DMS 273 treated with DMSO at 0.1 percent for 48 hours (cell line): ENCODE data around the gene NIP7.
A peak's percentile ranks its signal among the peaks of the same experiment; 100 is the strongest.
"Not testable (repeated sequence)": the region's sequence is repeated elsewhere in the genome, so short reads cannot be mapped to it uniquely, and the experiment has no call there.

ENCODE experiments used
- DNase-seq: peaks from one replicate; lab custom pipeline; 2025; lab: John Stamatoyannopoulos, UW

Gene NIP7

DNA sequence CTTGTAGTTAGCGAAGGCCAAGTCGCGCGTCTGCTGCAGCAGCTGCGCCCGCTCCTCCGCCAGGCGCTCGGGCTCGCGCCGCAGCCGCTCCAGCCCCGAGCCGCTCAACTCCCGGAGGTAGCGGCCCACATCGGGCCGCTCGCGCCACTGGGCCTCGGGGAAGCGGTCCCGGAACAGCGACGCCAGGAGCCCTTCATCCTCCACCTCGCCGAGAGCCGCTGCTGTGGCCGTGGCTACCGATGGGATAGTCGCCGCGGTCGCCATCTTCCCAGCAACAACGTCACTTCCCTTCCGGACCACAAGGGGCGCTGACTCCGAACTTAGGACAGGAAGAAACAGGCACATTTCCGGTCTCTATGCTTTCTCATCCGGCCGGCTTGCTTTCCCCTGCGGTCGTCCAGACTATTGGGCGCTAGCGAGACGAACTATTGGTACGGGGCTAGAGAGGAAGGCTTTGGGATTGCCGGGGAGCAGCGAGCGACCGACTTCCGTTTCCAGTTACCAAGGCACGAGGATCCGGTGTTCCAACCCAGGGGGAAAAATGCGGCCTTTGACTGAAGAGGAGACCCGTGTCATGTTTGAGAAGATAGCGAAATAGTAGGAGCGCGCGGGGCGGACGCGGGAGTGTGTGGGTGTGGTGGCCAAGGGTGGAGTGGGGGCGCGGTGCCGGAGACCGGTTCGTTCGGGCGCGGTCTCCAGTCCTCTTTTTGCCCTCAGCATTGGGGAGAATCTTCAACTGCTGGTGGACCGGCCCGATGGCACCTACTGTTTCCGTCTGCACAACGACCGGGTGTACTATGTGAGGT is at the start of gene NIP7, which contains the start of gene COG8:
NIP7 (plus strand) TSS at position 484 of the 806 bp plus-strand sequence; CDS start at position 542, 58 bp downstream.
COG8 (minus strand) TSS at position 276 of the 806 bp plus-strand sequence; CDS start at position 264, 12 bp downstream.
- peak; percentile 97 for DNase-seq

DNA sequence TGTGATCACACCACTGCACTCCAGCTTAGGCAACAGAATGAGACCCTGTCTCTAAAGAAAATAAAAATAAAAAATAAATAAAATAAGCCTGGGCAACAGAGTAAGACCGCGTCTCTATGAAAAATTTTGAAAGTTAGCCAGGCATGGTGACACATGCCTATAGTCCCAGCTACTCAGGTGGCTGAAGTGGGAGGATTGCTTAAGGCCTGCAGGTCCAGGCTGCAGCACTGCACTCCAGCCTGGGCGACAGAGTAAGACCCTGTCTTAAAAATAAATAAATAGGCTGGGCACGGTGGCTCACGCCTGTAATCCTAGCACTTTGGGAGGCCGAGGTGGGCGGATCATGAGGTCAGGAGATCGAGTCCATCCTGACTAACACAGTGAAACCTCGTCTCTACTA is 47.9 kb upstream of the NIP7 start:
- DNase-seq = not testable (repeated sequence)

DNA sequence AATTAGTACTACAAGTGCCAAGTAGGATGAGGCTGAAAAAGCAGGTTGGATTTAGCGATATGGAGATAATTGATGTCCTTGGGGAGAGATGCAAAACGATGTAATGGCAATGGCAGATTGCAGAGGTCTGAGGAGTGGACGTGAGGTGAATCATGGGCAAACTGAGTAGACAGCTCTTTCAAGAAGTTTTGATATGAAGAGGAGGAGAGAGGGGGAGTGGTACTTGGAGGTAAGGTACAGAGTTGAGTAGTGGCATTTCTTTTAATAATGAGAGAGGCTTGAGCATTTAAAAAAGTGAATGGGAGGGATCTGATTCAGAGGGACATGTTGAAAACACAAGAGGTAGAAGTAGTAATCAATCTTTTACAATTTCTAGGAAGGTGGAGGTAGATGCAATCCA is 46.2 kb upstream of the NIP7 start:
- DNase-seq = no peak

DNA sequence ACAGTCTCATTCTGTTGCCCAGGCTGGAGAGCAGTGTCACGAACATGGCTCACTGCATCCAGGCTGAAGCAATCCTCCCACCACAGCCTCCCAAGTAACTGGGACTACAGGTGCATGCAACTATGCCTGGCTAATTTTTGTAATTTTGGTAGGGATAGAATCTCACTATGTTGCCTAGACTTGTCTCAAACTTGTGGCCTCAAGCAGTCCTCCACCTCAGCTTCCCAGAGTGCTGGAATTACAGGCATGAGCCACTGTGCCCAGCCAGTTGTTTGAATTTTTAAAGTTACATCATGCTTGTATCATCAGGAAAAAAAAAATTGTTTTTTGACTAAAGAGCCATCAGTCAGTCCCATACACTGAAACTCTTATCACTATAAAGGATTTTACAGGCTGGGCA is 45.5 kb upstream of the NIP7 start:
- no peak for DNase-seq

DNA sequence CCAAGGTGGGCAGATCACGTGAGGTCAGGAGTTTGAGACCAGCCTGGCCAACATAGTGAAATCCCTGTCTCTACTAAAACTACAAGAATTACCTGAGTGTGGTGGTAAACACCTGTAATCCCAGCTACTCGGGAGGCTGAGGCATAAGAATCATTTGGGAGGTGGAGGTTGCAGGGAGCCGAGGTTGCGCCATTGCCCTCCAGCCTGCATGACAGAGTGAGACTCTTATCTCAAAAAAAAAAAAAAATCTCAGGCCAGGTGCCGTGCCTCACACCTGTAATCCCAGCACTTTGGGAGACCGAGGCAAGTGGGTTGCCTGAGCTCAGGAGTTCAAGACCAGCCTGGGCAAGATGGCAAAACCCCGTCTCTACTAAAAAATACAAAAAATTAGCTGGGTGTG is 42.8 kb upstream of the NIP7 start:
- not testable (repeated sequence) for DNase-seq

DNA sequence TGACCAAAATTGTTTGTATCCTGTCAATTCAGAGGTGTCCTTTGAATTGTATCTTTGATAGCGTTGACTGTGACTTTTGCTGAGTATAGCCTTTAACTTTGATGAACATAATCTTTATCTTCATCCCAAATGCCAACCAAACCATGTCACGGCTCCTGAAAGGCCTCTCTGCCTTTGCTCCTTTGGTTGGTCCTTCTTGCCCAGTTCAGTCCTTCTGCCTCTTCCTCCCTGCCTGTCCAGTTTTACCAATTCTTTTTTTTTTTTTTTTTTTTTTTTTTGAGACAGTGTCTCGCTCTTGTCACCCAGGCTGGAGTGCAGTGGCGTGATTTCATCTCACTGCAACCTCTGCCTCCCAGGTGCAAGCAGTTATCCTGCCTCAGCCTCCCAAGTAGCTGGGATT is 41.3 kb upstream of the NIP7 start:
- no peak for DNase-seq

DNA sequence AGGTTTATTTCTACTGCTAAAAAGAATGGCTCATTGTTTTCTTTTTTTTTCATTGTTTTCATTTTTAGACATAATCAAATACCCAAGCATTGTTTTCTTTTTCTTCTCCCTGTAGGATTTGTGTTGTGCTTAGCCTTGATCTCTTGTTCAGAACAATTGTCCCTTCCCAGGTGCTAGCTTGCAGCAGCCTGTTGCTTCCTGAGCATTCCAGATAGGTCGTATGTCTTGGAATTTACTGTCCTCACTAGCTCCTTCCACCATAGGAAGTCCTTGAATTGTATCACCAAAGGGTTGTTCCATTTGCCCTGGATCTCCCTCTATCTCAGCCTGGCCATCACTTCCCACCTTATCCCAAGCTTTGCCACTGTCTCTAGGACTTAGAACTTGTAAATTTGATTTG is 38.4 kb upstream of the NIP7 start:
- no peak for DNase-seq

DNA sequence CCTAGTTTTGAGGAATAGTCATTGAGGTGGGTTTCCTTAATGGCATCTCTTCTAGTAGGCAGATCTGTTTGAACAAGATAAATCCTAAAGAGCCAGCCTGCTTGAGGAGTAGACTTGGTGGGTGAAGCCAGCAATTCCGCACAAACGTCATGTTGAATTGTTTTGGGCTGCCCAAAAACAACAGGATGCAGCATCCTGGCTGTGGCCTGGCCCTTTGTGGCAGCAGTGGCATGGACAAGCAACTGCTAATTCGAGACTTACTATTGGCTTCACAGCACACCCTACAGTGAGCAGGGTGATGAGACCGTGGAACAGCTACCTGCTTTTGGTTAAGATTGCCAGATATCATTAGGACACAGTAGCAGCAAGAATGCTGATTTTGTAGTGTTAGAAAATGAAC is 37.7 kb upstream of the NIP7 start:
- DNase-seq = no peak

DNA sequence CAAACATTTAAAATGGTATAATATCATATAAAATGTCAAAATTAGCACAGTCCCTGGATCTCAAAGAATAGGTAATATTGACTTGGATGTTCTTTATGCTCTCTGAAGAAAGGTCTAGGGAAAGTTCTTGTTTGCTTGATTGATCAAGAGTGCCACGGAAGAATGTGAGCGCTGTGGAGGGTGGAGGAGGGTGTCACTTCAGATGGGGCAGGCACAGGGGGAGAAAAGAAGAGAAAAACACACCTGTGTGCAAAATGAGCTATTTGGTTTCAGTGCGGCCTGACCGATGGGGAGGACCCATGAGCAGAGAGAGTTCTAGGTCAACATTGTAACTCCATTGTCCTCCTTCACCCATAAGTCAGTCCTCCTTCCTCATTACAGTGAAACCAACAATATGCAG is 37.3 kb upstream of the NIP7 start:
- no peak for DNase-seq

DNA sequence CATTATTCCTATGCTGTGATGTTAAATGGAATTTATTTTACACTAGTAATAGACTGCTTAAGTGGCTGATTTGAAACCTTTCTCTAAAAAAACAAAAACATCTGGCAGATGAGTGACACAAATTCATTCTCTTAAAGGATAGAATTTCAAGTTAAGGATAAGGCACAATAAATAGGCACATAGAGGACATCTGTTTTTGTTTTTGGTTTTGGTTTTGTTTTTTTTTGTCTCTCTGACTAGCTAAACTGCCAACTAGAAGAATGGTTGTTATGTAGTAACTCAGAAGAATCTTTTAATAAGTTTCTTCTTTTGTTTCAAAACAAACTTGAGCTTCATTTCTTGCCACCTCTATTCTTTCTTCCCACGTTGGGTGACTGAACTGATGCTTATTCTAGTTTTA is 33.5 kb upstream of the NIP7 start:
- DNase-seq = no peak

DNA sequence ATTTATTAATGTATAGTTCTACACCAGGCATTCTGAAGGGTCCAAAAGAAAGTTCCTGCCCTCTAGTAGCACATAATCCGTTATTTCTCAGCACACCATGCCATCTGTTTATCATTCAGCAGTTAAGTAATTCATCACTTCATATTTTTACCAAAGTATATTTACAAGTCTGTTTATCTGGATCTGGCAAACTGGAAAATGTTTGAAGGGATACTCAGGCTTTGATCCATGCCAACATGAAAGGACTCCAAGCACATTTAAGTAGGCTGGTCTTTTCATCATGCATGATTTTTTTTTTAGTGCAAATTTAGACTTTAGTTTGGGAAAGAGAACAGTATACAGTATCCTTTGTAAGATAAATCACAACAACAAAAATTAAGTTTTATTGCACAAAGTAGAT is 32.5 kb upstream of the NIP7 start:
- DNase-seq = no peak

DNA sequence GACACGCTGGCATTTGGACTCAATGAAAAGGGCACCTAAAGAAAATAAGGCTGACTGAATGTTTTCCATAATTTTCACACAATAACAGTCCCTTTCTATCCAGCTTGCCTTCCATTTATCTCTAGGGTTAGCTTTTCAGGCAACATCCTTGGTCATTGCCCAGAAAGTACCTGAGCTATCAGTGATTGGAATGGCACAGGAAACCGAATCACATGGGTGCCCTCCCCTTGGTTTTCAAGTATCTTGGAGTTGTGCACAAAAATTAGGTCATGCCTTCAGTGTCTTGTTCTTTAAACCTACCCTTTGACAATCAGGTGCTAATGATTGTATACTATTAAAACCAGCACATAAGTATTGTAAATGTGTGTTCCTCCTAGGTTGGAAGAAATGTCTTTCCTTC is 31.7 kb upstream of the NIP7 start:
- no peak for DNase-seq

DNA sequence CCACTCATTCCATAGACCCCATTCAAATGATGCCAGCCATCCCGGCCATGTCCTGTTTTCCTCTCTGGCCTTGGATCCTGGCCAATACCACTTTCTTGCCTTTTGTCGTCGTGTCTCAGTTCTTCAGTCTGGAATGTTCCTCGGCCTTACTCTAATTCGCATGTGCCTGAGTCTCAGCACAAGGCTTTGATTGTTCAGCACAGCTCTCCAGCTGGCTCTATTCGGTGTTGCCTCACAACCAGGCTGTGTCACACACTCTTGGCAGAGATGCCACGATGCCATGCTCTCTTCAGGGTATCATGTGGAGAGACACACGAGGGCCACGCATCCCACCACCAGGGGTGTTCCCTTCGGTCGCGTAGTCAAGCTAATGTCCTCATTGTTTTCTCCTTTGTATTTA is 30.3 kb upstream of the NIP7 start:
- no peak for DNase-seq

DNA sequence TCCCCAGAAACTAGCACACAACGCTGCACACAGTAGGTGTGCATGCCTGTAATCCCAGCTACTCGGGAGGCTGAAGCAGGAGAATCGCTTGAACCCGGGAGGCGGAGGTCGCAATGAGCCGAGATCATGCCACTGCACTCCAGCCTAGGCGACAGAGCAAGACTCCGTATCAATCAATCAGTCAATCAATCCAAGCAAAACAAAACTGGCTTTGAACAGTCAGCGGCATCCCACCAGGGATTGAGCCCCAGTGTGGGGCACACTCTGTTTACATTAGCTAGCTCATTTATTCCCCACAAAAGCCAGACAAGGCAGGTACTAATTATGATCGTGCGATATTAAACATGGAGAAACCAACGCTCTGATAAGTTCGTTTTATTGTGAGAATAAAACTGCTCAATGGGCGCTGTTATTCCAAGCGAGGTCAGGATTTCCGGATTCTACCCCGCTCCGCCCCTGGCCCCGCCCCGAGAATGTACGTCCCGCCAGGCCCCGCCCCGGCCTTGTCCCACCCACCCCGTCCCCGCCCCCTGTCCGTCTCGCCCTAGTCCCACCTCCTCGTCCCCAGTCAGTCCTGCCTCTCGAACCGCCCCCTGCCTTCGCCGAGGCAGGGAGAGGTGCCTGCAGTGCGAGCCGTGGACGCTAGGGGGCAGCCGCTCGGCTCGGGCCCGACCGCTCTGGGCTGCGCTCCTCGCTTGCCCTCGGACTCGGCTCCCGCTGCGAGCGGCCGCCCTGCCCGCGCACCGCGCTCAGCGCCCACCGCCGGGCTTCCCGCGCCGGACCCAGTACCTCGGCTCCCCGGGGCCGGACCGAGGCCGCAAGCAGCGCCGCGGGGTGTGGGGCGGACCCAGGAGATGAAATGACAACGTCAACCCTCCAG is 28.7 kb upstream of the NIP7 start, which contains the start of gene VPS4A:
VPS4A (plus strand) TSS at position 698 of the 880 bp plus-strand sequence; CDS start at position 860, 162 bp downstream.
- DNase-seq = peak; percentile 85

DNA sequence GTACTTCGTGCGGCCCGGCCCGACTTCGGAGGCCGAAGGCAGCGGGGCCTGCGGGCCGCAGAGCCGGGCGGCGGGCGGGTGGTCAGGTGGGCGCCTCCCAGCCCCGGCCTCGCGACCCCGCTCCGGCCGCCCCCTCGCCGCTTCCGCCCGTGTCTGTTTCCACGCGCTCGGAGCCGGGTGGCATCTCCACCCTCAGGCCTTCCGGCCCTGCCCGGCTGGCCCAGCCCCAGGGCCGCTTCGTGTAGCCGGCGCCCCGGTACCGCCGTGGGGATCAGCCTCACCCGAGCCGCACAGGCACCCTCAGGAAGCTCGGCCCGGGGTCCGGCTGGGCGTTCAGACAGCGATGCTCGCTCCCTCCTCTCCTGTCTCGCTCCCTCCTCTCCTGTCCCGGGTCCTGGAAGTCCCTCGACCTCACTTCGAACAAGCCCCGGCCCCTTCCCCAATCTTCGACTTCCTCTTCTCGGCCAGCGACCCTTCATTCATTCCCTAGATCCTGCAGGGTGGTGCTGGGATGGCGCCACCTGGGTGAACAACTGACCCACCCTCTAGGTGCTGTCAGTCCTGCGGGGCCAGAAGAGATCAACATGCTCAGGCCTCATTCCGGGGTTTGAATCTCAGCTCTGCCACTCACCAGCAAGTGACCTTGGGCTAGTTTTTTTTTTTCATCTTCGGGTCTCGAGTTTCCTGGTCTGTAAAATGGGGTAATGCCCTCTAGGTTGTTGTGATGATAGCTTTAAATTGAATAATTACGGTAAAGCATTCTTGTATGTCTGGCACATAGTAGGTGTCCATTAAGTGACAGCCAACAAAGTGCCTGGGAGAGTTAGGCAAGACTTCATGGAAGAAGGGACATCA is 27.8 kb upstream of the NIP7 start:
- no peak for DNase-seq

DNA sequence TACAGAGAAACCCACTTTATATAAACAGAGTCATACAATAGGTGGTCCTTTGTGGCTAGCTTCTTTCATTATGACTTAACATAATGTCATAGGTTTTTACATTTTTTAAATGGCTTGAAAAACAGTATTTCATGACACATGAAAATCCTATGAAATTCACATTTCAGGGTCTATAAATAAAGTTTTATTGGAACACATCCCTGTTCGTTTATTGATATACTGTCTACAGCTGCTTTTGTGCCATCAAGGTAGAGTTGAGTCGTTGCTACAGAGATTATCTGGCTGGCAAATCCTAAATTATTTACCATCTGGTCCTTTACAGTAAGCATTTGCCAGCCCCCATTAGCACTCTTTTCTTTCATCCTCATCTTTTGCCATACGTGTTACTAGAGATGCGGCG is 26.1 kb upstream of the NIP7 start:
- DNase-seq = peak; percentile 54

DNA sequence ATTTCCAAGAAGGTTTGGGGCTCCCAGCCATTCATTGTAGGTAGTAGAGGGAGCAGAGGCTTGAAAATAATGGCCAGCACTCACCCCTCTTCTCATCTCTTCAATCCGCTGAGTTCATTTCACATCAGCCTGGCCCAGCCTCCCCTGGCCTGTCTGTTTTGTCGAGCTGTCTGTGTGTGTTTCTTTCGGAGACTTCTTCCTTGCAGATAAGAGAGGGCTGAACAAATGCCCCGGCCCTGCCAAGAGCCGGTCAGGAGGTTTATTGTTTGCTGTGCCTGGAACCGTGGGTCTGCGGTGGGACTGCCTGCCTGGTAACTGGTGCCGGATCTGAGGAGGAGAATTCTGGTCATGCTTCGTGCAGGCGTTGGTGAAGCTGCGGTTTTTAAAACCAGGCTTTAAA is 25.0 kb upstream of the NIP7 start:
- DNase-seq = no peak

DNA sequence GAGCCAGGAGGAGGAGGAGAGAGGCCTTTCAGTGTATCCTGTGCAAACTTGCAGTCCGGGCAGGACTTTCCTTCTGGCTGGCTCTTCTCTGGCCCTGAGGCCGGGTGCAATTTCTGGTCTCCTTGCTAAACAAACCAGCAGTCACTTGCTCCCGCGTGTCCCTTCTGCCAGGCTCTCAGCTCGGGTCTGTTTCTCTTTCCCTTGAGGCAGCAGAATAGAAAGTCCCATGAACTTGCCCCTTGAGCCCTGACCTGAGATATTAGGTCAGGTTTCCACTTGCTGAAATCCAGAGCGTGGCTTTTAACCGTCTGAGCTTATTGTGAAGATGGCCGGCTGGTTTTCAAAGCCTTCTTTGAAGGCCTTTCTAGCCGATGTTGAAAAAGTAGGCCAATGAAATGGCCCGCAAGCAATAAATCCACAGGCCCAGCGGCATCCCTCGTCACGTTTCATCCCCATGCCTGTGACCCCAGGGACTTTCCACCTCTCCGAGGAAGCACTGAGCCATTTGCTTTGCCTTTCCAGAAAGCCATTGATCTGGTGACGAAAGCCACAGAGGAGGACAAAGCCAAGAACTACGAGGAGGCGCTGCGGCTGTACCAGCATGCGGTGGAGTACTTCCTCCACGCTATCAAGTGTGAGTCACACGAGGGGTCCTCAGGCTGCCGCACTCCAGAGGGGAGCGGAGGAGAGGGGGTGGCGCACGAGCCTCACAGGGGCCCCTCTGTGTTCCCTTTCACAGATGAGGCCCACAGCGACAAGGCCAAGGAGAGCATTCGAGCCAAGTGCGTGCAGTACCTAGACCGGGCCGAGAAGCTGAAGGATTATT is 23.9 kb upstream of the NIP7 start:
- DNase-seq = no peak

DNA sequence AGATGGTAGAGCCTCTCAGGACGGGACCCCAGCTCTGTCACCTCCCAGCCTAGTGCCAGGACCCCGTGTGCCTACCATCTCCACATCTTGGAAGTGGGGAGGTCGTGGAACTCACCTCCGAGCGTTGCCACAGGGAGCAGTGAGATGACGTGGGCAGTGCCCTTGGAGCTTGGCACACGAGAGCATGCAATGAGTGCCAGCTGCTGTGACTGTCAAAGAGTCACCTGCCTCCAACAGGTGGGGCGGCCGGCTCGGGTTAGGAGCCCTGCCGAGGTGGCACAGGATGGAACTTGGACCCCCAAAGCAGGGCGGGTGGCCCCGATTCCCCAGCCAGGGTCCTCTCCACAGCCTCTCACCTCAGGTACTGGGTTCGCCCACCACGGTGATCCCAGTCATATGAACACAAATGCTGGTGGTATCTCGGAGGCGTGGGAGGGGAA is 23.0 kb upstream of the NIP7 start:
- DNase-seq = no peak

DNA sequence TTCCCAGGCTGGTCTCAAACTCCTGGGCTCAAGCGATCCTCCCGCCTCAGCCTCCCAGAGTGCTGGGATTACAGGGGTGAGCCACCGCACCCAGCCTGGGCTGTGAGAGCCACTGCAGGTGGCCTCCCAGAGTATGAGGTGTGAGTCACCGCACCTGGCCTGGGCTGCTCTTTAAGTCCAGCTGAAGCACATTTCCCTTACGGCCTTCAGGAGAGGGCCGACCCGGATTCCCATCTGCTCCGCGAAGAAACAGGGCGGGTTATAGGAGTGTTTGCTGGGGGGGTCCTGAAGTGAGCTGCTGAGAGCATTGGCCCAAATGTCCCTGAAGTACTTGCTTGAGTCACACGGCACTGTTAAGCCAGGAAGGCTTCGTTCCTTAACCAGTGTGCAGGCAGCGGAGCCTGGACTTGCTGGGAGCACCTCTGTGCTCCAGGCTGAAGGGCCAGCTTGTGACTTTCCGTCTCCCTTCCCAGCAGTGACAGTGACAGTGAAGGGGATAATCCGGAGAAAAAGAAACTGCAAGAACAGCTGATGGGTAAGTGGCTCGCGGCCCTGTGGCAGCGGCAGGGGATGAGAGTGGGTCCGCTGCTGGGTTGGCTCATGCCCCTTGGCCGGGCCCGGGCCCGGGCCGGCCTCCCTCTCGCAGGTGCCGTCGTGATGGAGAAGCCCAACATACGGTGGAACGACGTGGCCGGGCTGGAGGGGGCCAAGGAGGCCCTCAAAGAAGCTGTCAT is 21.2 kb upstream of the NIP7 start:
- no peak for DNase-seq
